ENCODE results near the gene PTPRR.

PTPRR gene

DNA sequence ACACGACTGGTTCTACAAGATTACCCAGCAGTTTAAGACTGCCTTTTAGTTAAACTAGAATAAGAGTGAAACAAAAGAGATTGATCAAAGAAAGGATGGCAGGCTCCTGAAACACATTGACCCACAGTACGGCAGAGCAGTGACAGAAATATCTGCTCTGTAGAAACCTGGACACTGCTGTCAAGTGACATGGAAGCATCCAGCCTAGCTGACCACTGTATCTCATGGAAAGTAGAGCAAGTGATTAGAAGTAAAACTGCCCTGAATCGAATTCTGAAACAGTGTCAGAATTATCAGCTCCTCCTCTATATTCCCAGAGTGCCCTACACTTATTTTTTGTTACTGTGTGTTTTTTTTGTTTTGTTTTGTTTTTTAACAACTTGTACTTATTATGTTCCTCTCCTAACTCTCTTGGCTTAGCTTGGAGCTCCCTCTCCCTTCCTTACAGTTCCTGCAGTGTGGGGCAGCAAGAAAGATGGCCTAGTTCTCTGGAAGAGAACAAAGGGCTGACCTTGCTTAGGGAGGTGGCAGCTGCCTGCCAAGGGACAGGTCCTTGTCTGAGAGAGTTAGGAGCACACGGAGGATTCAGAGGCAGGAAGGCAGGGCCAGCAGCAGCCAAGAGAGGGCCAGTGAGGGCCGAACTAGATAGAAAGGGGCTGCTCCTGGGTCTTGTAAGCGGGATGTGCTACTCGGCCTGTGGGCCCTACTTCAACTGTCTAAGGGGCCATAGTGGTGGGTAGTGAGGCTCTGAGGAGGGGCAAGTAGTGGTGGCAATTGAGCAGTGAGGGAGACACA is 97.2 kb downstream of the PTPRR start:
- TF ChIP-seq RAD21 (IDR thresholded peaks at IDR 0.05; ENCODE audit: low read depth) (peak; percentile 8; the same call in 1 of the 2 replicates), TCF12 (IDR thresholded peaks at IDR 0.05; ENCODE audit: low read depth) (no peak)

DNA sequence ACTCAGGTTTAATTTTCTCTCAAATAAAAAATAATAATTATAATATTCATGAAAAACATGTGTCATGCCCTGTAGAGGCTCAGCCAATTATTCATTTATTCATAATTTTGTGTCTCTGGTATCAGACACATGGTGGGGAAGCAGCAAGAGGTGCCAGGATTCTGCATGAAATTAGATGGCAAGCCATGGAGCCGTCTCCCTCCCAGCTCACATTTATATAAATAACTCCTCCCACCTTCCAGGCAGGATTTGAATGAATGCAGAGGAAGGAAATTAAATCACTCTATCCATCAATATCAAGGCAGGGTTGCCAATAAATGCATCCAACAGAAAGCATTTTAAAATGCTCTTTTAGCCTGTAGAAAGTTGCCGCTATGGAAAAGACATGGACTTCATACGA is 98.1 kb downstream of the PTPRR start:
- TF ChIP-seq RAD21 (IDR thresholded peaks at IDR 0.05; ENCODE audit: low read depth) (no peak), FOXM1 (IDR thresholded peaks at IDR 0.05; ENCODE audit: borderline replicate concordance, low read depth) (no peak), NFIC (IDR thresholded peaks at IDR 0.05) (no peak), TCF12 (IDR thresholded peaks at IDR 0.05; ENCODE audit: low read depth) (no peak), EP300 (IDR thresholded peaks at IDR 0.05; ENCODE audit: borderline replicate concordance) (no peak), YY1 (IDR thresholded peaks at IDR 0.05; ENCODE audit: low read depth) (no peak), TAF1 (IDR thresholded peaks at IDR 0.05; ENCODE audit: low read depth) (no peak), CEBPB (IDR thresholded peaks at IDR 0.05) (no peak), ZBTB7A (IDR thresholded peaks at IDR 0.05; ENCODE audit: low read depth) (no peak), EGR1 (IDR thresholded peaks at IDR 0.05) (no peak), CREB1 (IDR thresholded peaks at IDR 0.05; ENCODE audit: low read depth) (no peak), TEAD4 (IDR thresholded peaks at IDR 0.05) (no peak)
- TF ChIP-seq, protein P1, sequence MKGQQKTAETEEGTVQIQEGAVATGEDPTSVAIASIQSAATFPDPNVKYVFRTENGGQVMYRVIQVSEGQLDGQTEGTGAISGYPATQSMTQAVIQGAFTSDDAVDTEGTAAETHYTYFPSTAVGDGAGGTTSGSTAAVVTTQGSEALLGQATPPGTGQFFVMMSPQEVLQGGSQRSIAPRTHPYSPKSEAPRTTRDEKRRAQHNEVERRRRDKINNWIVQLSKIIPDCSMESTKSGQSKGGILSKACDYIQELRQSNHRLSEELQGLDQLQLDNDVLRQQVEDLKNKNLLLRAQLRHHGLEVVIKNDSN (IDR thresholded peaks at IDR 0.05), result no peak
- TF ChIP-seq, protein P2, sequence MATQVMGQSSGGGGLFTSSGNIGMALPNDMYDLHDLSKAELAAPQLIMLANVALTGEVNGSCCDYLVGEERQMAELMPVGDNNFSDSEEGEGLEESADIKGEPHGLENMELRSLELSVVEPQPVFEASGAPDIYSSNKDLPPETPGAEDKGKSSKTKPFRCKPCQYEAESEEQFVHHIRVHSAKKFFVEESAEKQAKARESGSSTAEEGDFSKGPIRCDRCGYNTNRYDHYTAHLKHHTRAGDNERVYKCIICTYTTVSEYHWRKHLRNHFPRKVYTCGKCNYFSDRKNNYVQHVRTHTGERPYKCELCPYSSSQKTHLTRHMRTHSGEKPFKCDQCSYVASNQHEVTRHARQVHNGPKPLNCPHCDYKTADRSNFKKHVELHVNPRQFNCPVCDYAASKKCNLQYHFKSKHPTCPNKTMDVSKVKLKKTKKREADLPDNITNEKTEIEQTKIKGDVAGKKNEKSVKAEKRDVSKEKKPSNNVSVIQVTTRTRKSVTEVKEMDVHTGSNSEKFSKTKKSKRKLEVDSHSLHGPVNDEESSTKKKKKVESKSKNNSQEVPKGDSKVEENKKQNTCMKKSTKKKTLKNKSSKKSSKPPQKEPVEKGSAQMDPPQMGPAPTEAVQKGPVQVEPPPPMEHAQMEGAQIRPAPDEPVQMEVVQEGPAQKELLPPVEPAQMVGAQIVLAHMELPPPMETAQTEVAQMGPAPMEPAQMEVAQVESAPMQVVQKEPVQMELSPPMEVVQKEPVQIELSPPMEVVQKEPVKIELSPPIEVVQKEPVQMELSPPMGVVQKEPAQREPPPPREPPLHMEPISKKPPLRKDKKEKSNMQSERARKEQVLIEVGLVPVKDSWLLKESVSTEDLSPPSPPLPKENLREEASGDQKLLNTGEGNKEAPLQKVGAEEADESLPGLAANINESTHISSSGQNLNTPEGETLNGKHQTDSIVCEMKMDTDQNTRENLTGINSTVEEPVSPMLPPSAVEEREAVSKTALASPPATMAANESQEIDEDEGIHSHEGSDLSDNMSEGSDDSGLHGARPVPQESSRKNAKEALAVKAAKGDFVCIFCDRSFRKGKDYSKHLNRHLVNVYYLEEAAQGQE (IDR thresholded peaks at IDR 0.05; ENCODE audit: low read depth), result no peak
- TF ChIP-seq, protein P3, sequence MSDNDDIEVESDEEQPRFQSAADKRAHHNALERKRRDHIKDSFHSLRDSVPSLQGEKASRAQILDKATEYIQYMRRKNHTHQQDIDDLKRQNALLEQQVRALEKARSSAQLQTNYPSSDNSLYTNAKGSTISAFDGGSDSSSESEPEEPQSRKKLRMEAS (IDR thresholded peaks at IDR 0.05), result no peak

DNA sequence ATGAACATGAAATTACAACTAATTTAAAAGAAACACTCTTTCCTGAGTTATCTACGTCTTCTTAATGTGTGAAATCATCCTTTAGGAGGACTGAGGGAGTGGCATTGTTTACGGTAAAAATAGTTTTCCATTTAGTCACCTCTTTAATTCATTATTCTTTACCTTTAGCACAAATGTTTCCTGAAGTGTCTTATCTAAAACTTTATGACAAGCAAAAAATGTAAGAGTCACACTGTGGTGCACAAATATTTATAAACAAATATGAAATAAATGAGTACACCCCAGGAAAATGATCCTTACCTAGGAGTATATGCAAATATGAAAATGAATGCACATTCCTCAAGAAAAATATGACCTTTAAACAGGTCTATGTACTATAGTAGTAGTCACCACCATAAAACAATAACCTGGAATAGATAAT is 104.6 kb downstream of the PTPRR start:
- TF ChIP-seq, protein P2 (IDR thresholded peaks at IDR 0.05; ENCODE audit: low read depth), result no peak
- no peak for TF ChIP-seq FOXM1 (IDR thresholded peaks at IDR 0.05; ENCODE audit: borderline replicate concordance, low read depth)

DNA sequence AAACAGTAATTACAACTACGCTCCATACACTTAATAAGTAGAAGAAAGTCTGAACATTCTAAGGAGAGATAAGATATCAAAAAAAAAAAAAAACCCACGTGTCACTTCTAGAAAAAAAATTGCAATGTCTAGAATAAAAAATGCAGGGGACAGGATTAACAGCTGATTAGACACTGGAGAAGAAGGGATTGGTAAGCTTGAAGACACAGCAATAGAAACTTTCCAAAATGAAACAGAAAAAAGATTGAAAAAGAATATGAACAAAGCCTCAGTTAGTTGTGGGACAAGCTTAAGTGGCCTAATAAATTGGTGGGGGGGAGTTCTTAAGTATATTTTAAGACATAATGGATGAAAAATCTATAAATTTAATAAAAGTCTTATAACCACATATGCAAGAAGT is 105.5 kb downstream of the PTPRR start:
- TF ChIP-seq, protein P2 (IDR thresholded peaks at IDR 0.05; ENCODE audit: low read depth), result no peak
- no peak for TF ChIP-seq RAD21 (IDR thresholded peaks at IDR 0.05; ENCODE audit: low read depth)
- TF ChIP-seq CREB1 (IDR thresholded peaks at IDR 0.05; ENCODE audit: low read depth), result no peak
- TF ChIP-seq ZBTB7A (IDR thresholded peaks at IDR 0.05; ENCODE audit: low read depth), result no peak
- TF ChIP-seq FOXM1 (IDR thresholded peaks at IDR 0.05; ENCODE audit: borderline replicate concordance, low read depth), result no peak
- TF ChIP-seq TCF12 (IDR thresholded peaks at IDR 0.05; ENCODE audit: low read depth), result no peak
- TF ChIP-seq EGR1 (IDR thresholded peaks at IDR 0.05), result no peak
- TF ChIP-seq, protein P1 (IDR thresholded peaks at IDR 0.05), result no peak

DNA sequence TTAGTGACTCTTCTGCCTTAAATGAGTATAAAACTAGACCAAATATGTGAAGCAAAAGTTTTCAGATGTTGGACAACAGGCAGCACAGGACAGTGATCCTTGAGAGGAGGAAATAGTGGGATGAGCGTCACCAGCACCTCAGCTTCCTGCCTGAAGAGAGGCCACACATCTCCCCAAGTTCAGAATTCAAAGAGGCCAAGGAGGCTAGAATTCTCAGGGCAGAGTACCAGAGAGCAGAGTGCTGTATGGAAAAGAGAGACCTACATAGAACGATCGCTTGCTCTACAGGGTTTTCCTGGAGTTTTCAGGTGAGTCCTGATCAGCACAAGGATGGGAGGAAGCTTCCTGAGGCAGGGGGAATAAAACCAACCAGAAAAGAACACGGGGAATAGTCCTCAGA is 107.0 kb downstream of the PTPRR start:
- no peak for TF ChIP-seq EGR1 (IDR thresholded peaks at IDR 0.05)
- TF ChIP-seq EP300 (IDR thresholded peaks at IDR 0.05; ENCODE audit: borderline replicate concordance), result no peak
- TF ChIP-seq, protein P3 (IDR thresholded peaks at IDR 0.05), result no peak
- TF ChIP-seq NFIC (IDR thresholded peaks at IDR 0.05), result no peak

Data from Ishikawa (cell line).